Measurements from ENCODE around the gene IL1RAP.

GRCh38 chr3:190697502-190697830 lies 183.6 kb downstream of the IL1RAP start:
- TF ChIP-seq CTCF (IDR thresholded peaks at IDR 0.05): no peak
- TF ChIP-seq POLR2AphosphoS5 (IDR thresholded peaks at IDR 0.05): no peak

Data from prostate gland (tissue), 2 donors.